ENCODE measurements around the gene TNFSF18.

GRCh38 chr1:173052681-173053196 is 2.0 kb upstream of the TNFSF18 start:
- TF ChIP-seq CTCF (IDR thresholded peaks at IDR 0.05; ENCODE audit: poor library complexity, severe bottlenecking): no peak
- no peak for TF ChIP-seq EZH2 (IDR thresholded peaks at IDR 0.05; ENCODE audit: borderline replicate concordance, insufficient read depth, low read length, poor library complexity, severe bottlenecking)
- no peak for TF ChIP-seq MXI1 (conservative IDR thresholded peaks at IDR 0.05; ENCODE audit: poor library complexity, severe bottlenecking)
- no peak for TF ChIP-seq REST (IDR thresholded peaks at IDR 0.05; ENCODE audit: borderline replicate concordance)
- TF ChIP-seq TAF1 (IDR thresholded peaks at IDR 0.05; ENCODE audit: low read depth): no peak
- TF ChIP-seq SMC3 (conservative IDR thresholded peaks at IDR 0.05; ENCODE audit: poor library complexity): no peak
- TF ChIP-seq POLR2AphosphoS5 (IDR thresholded peaks at IDR 0.05): no peak

Data from neural cell (in vitro differentiated cells).